GM19043 (cell line): ENCODE results near the gene CD163L1.
"Not testable (repeated sequence)": the region's sequence is repeated elsewhere in the genome, so short reads cannot be mapped to it uniquely, and the experiment has no call there.

Experiments
- ATAC-seq: cut with Tn5 transposase; IDR thresholded peaks from one replicate; pipeline ENCODE4 v1.9.1; 2021; ENCODE audit warnings: low read depth; ENCODE audit not compliant: unreplicated experiment

CD163L1 gene

DNA sequence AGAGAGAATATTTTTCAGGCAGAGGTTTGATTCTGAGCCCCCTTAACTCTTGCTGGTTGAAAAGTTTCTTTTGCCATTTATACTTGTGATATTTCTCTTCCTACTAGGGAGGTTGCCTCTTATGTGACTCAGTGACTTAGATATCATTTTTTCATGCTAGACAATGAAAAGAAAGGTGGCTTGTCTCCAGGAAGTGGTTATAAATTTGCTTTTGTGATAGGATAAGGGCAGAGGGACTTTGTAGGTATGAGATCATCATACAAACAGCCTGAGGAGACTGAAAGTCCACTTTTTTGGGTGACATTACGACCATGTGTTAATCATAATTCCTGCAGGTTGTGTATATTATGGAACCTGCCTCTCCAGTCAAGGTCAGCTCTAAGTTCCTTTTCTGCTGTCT, 104.3 kb downstream of the CD163L1 start:
- no peak for ATAC-seq

DNA sequence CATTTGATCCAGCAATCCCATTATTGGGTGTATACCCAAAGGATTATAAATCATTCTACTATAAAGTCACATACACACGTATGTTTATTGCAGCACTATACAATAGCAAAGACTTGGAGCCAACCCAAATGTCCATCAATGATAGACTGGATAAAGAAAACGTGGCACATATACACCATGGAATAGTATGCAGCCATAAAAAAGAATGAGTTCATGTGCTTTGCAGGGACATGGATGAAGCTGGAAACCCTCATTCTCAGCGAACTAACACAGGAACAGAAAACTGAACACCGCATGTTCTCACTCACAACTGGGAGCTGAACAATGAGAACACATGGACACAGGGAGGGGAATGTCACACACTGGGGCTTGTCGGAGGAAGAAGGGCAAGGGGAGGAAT, 106.2 kb downstream of the CD163L1 start:
- not testable (repeated sequence) for ATAC-seq

DNA sequence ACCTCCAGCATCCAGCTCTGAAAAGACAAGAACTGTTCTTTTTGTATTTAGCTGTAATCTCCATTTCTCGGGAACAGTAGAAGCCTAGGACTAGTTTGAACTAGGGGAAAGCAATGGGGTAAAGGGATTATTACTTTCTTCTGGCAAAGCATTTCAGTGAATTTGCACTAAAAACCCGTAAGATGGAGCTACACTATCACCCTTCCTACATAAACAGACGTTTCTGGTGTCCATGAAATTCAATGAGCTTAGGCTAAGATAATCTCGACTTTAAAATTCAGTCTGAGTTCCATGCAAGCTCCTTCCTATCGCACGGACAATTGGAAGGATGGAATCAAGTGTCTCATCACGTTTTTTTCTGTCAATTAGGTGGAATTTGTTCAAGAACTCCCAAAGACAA, 116.0 kb downstream of the CD163L1 start:
- no peak for ATAC-seq

DNA sequence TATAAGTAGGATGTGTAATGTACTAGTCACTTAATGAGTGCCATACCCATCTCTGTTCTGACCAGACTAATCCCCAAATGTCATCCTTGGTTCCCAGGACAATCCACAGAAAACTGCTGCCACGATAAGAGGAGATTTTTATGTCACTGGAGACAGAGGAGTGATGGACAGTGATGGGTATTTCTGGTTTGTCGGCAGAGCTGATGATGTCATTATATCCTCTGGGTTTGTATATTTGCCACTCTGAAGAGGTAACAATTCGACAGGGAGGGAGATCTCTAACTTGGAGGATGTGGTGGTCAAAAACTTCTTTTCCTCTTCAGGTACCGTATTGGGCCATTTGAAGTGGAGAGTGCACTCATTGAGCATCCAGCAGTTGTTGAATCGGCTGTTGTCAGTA, 119.8 kb downstream of the CD163L1 start:
- ATAC-seq = no peak

DNA sequence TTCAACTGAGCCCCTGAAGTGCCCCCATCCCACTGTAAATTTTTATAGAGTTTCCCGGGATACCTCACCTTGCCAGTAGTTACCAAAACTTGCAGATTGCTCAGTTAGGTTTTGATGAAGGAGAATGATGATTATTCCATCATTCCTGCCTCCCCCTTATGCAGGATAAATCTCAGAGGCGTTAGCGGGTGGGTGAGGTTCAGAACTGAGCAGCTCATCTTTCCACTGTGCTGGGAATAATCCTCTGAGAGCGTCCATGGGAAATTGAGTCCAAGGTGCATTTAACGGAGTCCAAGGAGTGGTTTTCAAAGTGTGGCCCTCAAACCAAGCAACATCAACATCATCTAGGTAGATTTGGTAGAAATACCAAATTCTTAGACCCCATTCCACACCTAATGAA, 121.4 kb downstream of the CD163L1 start:
- ATAC-seq = no peak

DNA sequence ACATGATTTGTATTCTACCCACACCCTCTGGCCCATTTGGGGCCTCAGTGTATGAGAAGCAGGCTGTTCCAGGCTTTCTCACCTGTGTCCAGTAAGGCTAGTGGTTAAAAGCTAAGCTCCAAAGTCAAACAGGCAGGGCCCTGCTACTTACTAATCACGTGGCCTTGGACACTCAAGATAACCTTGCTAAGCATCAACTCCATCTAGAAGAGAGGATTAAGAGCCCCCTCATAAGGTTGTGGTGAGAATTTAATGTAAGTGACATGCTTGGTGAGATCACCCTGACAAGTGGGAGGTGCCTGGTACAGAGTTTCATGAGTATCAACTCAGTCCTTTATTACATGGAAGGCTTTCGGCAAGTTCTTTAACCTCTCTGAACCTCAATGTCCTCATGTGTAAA, 122.3 kb downstream of the CD163L1 start:
- no peak for ATAC-seq

DNA sequence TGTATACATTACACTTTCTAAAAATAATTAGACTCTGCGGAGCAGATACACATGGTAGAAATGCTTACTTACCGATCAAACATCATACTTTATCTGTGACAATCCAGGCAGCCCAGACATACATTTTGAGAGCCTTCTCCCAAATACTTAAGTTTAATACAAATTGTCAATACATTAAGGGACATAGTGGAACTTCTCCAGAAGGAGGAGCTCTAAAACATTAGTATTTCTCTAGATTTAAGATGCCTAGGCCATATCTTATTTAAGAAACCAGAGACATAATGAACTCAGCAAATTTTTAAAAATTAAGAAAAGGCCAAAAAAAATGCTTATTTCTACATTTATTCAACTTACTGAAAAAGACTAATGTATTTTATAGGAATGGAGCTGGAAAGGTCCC, 124.0 kb downstream of the CD163L1 start:
- no peak for ATAC-seq

DNA sequence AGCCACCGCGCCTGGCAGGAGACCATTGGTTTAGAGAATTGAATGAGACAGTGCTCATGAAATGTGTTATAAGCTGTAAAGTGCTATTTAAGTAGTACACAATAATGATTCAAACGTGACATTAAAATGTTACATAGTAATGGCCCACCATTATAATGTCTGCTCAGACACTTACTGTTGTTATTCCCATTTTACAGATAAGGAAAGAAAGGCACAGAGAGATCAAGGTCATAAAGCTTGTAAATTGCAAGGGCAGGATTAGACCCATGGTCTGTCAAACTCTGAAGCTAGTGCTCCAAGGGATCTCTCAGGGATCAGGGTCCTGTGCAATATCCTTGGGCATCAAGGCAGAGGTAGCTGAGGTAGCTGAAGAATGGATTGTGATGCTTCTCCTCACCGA, 133.9 kb downstream of the CD163L1 start:
- no peak for ATAC-seq
